Measurements from ENCODE around the gene COL4A1.

The COL4A1 gene

DNA sequence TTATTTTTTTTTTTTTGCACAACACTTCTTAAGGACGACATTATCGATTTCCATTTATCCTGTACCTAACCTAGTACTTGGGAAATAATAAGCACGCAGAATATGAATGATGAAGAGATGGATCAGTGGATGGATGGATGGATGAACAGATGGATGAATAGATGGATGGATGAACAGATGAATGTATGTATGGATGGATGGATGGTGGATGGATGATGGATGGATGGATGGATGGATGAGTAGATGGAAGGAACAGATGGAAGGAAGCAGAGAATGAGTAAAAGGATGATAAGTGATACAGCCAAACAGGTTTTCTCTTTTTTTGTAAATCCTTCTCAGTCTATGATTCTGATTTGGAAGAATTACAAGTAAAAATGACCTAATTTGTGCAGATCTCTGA, 166.9 kb downstream of the COL4A1 start:
- no peak for DNase-seq (ENCODE audit: low read depth in 1 of 2, low spot score in 1 of 2)
- TF ChIP-seq SPI1 (IDR thresholded peaks at IDR 0.05; ENCODE audit: borderline replicate concordance, low read depth) (no peak), POLR2AphosphoS5 (IDR thresholded peaks at IDR 0.05; ENCODE audit: low read depth) (no peak), GABPA (IDR thresholded peaks at IDR 0.05; ENCODE audit: low read depth) (no peak)
- TF ChIP-seq, protein P1, sequence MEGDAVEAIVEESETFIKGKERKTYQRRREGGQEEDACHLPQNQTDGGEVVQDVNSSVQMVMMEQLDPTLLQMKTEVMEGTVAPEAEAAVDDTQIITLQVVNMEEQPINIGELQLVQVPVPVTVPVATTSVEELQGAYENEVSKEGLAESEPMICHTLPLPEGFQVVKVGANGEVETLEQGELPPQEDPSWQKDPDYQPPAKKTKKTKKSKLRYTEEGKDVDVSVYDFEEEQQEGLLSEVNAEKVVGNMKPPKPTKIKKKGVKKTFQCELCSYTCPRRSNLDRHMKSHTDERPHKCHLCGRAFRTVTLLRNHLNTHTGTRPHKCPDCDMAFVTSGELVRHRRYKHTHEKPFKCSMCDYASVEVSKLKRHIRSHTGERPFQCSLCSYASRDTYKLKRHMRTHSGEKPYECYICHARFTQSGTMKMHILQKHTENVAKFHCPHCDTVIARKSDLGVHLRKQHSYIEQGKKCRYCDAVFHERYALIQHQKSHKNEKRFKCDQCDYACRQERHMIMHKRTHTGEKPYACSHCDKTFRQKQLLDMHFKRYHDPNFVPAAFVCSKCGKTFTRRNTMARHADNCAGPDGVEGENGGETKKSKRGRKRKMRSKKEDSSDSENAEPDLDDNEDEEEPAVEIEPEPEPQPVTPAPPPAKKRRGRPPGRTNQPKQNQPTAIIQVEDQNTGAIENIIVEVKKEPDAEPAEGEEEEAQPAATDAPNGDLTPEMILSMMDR (IDR thresholded peaks at IDR 0.05; ENCODE audit: insufficient read depth, low read length) = no peak
- TF ChIP-seq, protein P2, sequence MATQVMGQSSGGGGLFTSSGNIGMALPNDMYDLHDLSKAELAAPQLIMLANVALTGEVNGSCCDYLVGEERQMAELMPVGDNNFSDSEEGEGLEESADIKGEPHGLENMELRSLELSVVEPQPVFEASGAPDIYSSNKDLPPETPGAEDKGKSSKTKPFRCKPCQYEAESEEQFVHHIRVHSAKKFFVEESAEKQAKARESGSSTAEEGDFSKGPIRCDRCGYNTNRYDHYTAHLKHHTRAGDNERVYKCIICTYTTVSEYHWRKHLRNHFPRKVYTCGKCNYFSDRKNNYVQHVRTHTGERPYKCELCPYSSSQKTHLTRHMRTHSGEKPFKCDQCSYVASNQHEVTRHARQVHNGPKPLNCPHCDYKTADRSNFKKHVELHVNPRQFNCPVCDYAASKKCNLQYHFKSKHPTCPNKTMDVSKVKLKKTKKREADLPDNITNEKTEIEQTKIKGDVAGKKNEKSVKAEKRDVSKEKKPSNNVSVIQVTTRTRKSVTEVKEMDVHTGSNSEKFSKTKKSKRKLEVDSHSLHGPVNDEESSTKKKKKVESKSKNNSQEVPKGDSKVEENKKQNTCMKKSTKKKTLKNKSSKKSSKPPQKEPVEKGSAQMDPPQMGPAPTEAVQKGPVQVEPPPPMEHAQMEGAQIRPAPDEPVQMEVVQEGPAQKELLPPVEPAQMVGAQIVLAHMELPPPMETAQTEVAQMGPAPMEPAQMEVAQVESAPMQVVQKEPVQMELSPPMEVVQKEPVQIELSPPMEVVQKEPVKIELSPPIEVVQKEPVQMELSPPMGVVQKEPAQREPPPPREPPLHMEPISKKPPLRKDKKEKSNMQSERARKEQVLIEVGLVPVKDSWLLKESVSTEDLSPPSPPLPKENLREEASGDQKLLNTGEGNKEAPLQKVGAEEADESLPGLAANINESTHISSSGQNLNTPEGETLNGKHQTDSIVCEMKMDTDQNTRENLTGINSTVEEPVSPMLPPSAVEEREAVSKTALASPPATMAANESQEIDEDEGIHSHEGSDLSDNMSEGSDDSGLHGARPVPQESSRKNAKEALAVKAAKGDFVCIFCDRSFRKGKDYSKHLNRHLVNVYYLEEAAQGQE (IDR thresholded peaks at IDR 0.05; ENCODE audit: insufficient replicate concordance, low read depth) = no peak
- H3K27me3 ChIP-seq (ENCODE audit: insufficient read depth, poor library complexity, severe bottlenecking) = no peaks in the 10 kb centered on the region
- no peak overlapping the region for H3K27ac ChIP-seq (replicated peaks)
- no peak overlapping the region for H3K4me3 ChIP-seq (replicated peaks; ENCODE audit: insufficient read depth, low read length)

DNA sequence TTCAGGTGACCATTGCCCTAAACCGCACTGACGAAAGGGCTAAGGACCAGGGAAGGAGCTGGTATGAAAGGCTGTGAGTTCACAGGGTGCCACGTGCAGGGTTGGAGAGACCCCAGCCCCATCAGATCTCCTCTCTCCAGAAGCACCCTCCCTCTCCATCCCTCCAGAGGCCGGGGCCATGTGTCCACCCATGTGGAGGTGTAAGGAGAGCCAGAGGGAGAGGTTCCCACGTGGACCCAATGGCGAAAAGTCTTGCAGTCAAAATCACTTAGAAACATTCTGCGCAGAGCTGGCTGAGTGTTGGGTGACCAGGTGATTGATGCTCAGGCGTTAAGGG, 168.3 kb downstream of the COL4A1 start:
- H3K27ac ChIP-seq (replicated peaks) = peak overlapping the region; percentile 85
- no peaks in the 10 kb centered on the region for H3K27me3 ChIP-seq (ENCODE audit: insufficient read depth, poor library complexity, severe bottlenecking)

DNA sequence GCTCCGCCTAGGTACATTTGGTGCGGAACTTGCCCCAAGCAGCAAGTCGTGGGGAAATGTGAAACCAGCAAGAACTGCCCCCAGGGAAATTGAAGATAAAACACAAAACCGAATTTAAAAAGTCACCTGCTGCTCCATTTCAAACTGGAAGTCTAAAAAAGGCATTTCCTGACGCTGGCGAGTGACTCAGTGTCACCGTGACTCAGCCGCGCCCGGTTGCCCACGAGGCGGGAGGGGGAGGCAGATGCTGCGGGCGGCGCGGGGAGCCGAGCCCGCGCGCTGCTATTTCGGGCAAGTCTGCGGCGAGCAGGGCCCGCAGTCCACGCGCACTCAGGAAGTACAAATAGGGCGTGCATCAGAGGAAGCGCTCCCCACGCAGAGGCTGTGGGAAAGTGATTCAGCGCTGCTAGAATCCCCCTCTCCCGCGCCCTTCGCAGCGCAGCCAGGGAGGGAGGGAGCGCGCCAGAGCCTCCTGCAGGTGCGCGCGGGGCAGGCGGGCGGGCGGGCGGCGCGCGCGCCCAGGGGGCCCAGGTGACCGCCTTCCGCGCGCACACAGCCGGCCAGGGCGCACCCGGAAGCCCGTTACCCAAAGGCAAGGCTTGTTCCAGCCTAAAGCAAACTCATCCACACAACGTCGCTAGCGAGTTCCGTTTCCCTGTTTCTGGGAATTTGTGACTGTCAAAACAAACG, 168.8 kb downstream of the COL4A1 start:
- H3K27ac ChIP-seq (replicated peaks) = peak overlapping the region; percentile 85
- peak; percentile 82 for TF ChIP-seq POLR2AphosphoS5 (IDR thresholded peaks at IDR 0.05; ENCODE audit: low read depth)
- TF ChIP-seq, protein P2 (IDR thresholded peaks at IDR 0.05; ENCODE audit: insufficient replicate concordance, low read depth) = no peak
- peak; percentile 4; the same call in 1 of the 2 replicates for TF ChIP-seq SPI1 (IDR thresholded peaks at IDR 0.05; ENCODE audit: borderline replicate concordance, low read depth)
- TF ChIP-seq, protein P1 (IDR thresholded peaks at IDR 0.05; ENCODE audit: insufficient read depth, low read length) = no peak
- peak; percentile 9; the same call in 1 of the 2 replicates for TF ChIP-seq GABPA (IDR thresholded peaks at IDR 0.05; ENCODE audit: low read depth)
- peak overlapping the region; percentile 45 for H3K4me3 ChIP-seq (replicated peaks; ENCODE audit: insufficient read depth, low read length)
- DNase-seq (ENCODE audit: low read depth in 1 of 2, low spot score in 1 of 2) = peak; percentile 82 to 89
- no peaks in the 10 kb centered on the region for H3K27me3 ChIP-seq (ENCODE audit: insufficient read depth, poor library complexity, severe bottlenecking)

More for the DNA sequence above, 168.3 kb downstream of the COL4A1 start:
- TF ChIP-seq GABPA (IDR thresholded peaks at IDR 0.05; ENCODE audit: low read depth) = no peak
- TF ChIP-seq, protein P1 (IDR thresholded peaks at IDR 0.05; ENCODE audit: insufficient read depth, low read length) = no peak
- no peak for TF ChIP-seq SPI1 (IDR thresholded peaks at IDR 0.05; ENCODE audit: borderline replicate concordance, low read depth)
- TF ChIP-seq POLR2AphosphoS5 (IDR thresholded peaks at IDR 0.05; ENCODE audit: low read depth) = no peak
- TF ChIP-seq, protein P2 (IDR thresholded peaks at IDR 0.05; ENCODE audit: insufficient replicate concordance, low read depth) = no peak
- H3K4me3 ChIP-seq (replicated peaks; ENCODE audit: insufficient read depth, low read length) = peak overlapping the region; percentile 45
- DNase-seq (ENCODE audit: low read depth in 1 of 2, low spot score in 1 of 2) = no peak
